ENCODE measurements around the gene PALD1.

GRCh38 chr10:70571636-70572439 is 93.3 kb downstream of the PALD1 start:
- TF ChIP-seq POLR2A (IDR thresholded peaks at IDR 0.05; ENCODE audit: low read length) (no peak), GATA1 (IDR thresholded peaks at IDR 0.05; ENCODE audit: low read depth, low read length) (no peak)

Data from erythroblast (primary cell).